ENCODE measurements around the gene GPR137. TPM values are rescaled to one million over a fixed set of nuclear protein-coding genes. Genes with fewer than 3 reads are reported as not detected.
A peak's percentile ranks its signal among the peaks of the same experiment; 100 is the strongest.

Gene GPR137
- total and polyA plus RNA-seq, 10 of the 15 experiments (the other 5 are each of a cell fraction or from before 2014, with no cell fraction given) = 0.37 to 29.2 (median 13.8) TPM

DNA sequence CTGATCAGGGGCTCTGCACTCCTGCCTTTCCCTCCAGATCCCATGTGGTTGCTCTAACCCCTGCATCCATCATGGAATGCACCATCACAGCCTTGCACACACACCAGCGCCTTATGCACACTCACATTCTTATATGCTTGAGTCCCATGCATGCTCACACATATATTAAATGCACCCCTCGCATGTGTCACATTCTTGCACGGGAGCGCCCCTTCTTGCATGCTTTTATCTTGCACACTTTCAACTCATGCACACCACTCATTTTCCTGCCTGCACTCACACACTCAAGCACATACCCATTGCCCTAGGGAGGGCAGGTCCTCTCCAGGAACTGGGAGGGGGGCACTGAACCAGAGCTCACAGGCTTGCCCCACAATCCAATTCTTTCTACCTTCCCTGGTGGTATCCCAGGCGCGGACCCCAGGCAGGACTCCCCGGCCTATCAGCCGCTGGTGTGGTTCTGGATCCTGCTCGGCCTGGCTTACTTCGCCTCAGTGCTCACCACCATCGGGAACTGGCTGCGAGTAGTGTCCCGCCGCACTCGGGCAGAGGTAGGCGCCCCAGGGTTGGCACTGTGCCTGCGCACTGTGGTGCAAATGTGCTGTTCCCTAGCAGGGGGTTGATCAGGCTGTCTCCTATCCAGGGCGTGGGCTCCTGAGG, 12.2 kb downstream of the GPR137 start:
- Histone ChIP-seq H3K4me3 (no peak overlapping the region), H3K27ac (ENCODE audit: control insufficient read depth, insufficient read depth) (no peak overlapping the region), H4K20me1 (ENCODE audit: control insufficient read depth, insufficient read depth) (no peaks in the 10 kb centered on the region; the same call in 1 of the 2 replicates), H3K79me2 (ENCODE audit: control insufficient read depth, insufficient read depth, low read length) (no peaks in the 10 kb centered on the region), H3K36me3 (ENCODE audit: control insufficient read depth in 2 of 2, insufficient read depth in 2 of 2, low read length in 1 of 2) (no peaks in the 10 kb centered on the region), H3K9ac (ENCODE audit: control insufficient read depth, insufficient read depth, low read length) (no peak overlapping the region), H3K27me3 (replicated peaks in 1 of 2; ENCODE audit: control insufficient read depth in 2 of 2, insufficient read depth in 2 of 2, low read length in 1 of 2) (peaks cover 20 to 31% of the 10 kb centered on the region in 2 experiments), H2AFZ (ENCODE audit: control insufficient read depth, low read depth, low read length) (no peak overlapping the region), H3K4me1 (ENCODE audit: control insufficient read depth, insufficient read depth, low read length) (peaks cover 10% of the 10 kb centered on the region), H3K4me2 (ENCODE audit: control insufficient read depth, insufficient read depth) (no peak overlapping the region), H3K9me3 (replicated peaks; ENCODE audit: control insufficient read depth, insufficient read depth, low read length) (no peaks in the 10 kb centered on the region)
- CTCF ChIA-PET = interaction anchor here (1.5 kb wide), 1 partner anchor 58 kb away, joined by 3 read pairs; no protein-coding TSS in a partner anchor
- intact Hi-C loops (cut with micrococcal nuclease; ENCODE audit: unreplicated experiment) = no loop called here
- DNase-seq (ENCODE audit: low read depth, low spot score) = no peak
- TF ChIP-seq NFXL1 (IDR thresholded peaks at IDR 0.05; ENCODE audit: borderline replicate concordance) (no peak), FOS (IDR thresholded peaks at IDR 0.05; ENCODE audit: borderline replicate concordance, extremely low read depth, insufficient read length) (no peak), ATF3 (IDR thresholded peaks at IDR 0.05; ENCODE audit: borderline replicate concordance, extremely low read depth, low read depth, low read length) (no peak), HCFC1 (IDR thresholded peaks at IDR 0.05; ENCODE audit: low read length) (no peak), EZH2 (IDR thresholded peaks at IDR 0.05; ENCODE audit: borderline replicate concordance, control insufficient read depth, low read depth, low read length) (peak; percentile 85; the same call in 1 of the 2 replicates)
- TF ChIP-seq, protein P1, sequence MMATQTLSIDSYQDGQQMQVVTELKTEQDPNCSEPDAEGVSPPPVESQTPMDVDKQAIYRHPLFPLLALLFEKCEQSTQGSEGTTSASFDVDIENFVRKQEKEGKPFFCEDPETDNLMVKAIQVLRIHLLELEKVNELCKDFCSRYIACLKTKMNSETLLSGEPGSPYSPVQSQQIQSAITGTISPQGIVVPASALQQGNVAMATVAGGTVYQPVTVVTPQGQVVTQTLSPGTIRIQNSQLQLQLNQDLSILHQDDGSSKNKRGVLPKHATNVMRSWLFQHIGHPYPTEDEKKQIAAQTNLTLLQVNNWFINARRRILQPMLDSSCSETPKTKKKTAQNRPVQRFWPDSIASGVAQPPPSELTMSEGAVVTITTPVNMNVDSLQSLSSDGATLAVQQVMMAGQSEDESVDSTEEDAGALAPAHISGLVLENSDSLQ (IDR thresholded peaks at IDR 0.05) = no peak
- in situ Hi-C loops (cut with MboI) = no loop called here
- POLR2A ChIA-PET = no interaction called here
- no peak for FAIRE-seq
- SMC1A ChIA-PET (ENCODE audit: uncharacterized antibody, unreplicated experiment) = no interaction called here
- 32% methylated on average over 18 of the region's 18 CpGs for WGBS (ENCODE audit: insufficient coverage, insufficient replicate concordance, low lambda C conversion rate, missing lambda C conversion rate)
- RAD21 ChIA-PET (ENCODE audit: unreplicated experiment) = no interaction called here
- ATAC-seq = no peak
- no TSS peak for BruUV-seq (replicated peaks)
